NCI-H146 treated with DMSO at 0.1 percent for 48 hours (cell line): ENCODE measurements around the gene ZNF345.

Source experiments
- DNase-seq: peaks from one replicate; lab custom pipeline; 2025; ENCODE audit not compliant: unreplicated experiment; lab: John Stamatoyannopoulos, UW

The ZNF345 gene

DNA sequence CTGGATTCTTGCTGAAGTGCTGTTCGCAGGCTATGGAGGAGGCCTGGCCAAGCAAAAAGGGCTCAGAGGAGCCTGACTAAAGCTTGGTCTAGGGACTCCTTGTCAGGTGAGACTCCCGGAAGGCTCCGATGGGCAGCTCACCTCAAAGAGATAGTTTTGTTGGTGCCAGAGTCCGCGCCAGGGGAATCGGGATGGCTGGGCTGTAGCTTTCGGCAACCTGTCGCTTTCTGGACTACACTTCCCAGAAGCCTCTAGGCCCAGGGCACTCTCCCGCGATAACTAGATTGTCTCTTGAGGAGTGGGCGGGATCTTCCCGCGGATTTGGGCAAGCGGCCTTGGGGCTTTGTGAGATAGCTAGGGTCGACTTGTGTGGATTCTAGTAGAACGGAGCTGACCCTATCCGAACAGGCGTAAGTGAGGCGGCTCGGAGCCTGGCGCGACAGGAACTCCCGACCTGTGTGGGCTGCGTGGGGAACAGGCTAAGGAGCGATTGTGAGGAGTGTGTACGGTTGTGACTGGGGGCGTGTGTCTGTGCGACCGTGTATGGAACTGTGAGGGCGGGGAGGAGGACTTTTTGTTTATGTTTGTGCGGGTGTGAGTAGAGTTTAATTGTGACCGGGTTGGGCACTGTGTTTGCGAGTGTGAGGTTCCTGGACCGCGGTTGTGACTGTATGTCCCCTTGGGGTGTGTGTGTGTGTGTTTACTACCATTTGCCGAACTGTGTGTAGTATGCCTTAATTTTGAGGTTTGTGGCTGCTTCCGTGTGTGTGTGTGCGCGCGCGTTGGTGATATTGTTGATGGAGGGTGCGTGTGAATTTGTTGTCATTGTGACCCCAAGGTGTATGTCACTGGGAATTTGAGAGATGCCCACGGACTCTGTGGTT lies at the start of gene ZNF345:
TSS of gene ZNF345 (plus strand) at position 318 of the 884 bp plus-strand sequence. CDS start 25,955 bp downstream, outside the sequence.
- peak; percentile 93 for DNase-seq

- no peak for DNase-seq
Measured at GRCh38 chr19:36805364-36805763, 45.3 kb upstream of the ZNF345 start.

DNA sequence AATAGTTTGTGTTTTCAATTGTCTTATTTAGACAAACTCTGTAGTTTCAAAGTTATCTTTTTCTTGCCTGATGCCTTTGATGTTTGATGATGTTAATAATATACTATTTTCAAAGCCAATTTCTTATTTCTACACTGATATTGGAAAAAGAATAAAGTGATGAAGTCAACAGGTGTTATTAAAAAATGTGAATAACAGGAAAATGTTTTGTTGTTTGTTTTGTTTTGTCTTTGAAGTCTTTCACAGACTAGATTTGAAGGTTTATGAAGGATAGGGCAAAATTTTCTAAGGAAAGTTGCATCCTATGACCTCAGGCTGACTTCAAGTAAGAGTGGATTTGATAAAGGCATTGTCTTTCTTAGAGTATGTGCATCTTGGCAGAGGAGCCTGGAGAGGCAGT lies 43.6 kb upstream of the ZNF345 start:
- no peak for DNase-seq

DNA sequence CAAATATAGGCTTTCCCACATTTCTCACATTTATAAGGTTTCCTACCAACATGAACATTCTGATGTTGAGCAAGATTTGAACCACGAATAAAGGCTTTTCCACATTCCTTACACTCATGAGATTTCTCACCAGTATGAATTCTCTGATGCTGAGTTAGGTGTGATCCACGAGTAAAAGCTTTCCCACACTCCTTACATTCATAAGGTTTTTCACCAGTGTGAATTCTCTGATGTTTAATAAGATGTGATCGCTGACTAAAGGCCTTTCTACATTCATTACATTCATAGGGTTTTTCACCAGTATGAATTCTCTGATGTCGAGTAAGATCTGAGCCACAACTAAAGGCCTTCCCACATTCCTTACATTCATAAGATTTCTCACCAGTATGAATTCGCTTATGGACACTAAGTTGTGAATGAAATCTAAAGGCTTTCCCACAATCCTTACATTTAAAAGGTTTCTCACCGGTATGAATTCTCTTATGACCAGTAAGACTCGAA lies 31.5 kb upstream of the ZNF345 start:
- no peak for DNase-seq

- DNase-seq = no peak
Measured at GRCh38 chr19:36821758-36822157, 28.9 kb upstream of the ZNF345 start.

- DNase-seq = no peak
Measured at GRCh38 chr19:36833430-36833829, 17.2 kb upstream of the ZNF345 start.

DNA sequence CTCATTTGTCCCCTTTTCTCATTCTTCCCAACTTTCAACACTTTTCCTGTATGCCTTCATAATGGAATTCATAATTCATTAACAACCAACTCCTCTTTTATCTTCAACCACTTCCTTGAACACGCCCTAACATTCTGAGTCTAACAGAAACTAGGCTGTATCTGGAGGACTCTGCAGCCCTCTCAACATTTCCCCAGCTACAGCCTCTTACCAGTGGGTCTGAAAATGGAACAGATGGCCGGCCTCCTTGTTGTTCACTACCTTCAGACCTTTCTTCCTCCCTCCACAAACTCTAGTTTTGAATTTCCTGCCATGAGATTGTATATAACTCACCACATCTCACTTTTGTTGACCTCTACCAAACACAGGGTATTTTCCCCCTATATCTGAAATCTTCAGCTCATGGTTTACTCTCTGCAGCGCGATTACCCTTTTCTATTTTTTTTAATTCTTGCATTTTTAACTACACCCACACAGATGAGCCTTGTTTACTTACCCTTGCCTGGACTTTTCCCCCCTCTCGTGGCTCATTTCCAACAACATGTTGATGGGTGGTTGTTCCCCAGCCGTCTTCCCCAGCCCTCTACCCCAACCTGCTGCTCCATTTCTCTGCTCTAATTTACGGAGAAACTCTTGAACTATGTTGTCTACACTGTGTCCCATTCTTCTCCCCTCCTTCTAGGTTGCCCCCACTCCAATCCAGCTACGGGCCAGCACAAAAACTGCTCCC lies 13.3 kb upstream of the ZNF345 start:
- peak; percentile 48 for DNase-seq

GRCh38 chr19:36837906-36838783 lies 12.5 kb upstream of the ZNF345 start, which contains the start of gene ZNF790:
Gene ZNF790, minus strand, starts transcription at chr19:36838387. Its CDS starts 12,768 bp downstream, at chr19:36825619.
- DNase-seq = peak; percentile 90

- DNase-seq = no peak
Measured at GRCh38 chr19:36838784-36839324, 11.8 kb upstream of the ZNF345 start.

DNA sequence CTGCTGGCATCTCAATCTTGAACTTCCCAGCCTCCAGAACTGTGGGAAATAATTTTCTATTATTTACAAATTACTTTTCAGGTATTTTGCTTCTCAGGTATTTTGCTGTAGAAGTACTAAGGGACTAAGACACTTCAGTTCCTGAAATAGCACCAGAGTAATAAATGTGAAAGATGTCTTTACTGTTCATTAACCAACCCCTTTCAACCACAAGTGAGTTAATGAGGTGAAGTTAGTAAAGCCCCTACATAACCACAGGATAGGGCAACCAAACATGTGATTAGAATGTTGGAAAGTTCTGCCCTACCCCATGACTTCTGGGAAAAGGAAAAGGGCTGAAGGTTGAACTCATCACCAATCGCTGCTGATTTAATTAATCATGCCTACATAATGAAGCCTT lies 2.7 kb upstream of the ZNF345 start:
- no peak for DNase-seq

DNA sequence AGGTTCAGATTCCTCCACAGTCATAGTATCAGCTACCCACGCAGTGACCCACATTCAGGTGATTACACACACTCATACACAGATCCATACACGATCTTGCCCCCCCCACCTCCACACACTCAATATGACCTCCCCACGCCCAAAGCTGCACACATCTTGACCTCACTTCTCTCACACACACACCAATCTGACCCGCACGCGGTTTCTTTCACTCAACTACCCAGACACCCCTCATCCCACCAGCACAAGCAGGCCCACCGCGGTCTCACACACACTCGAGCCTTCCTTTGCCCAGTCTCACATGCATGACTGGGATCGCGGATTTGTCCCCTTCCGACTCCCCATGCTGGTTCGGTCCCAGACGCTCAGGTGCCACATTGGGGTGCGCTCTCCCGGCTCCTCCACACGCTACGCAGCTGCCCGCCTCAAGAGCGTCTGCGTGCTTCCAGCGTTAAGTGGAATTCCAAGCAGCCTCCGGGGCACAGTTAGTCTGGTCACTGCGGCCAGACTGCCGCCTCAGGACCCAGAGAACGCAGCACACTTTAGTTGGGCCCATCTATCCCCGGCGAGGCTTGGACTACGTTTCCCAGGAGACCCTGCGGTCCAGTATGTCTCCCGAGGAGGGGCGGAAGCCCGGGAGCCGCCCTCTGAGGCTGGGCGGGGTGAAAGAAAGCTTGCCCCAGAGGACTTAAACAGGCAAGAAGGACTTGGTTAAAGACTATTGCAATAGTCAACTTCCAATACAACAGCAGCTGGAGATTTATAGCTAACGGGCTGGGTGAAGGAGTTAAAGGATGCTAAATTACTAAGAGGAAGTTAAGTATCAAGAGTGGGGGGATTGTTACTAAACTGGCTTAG lies 746 bp upstream of the ZNF345 start:
- peak; percentile 85 for DNase-seq

GRCh38 chr19:36851898-36852297 lies 1.2 kb downstream of the ZNF345 start:
- DNase-seq = no peak

GRCh38 chr19:36876993-36877938 lies 26.6 kb downstream of the ZNF345 start:
- DNase-seq = no peak

GRCh38 chr19:36891768-36892357 lies 41.2 kb downstream of the ZNF345 start:
- no peak for DNase-seq

DNA sequence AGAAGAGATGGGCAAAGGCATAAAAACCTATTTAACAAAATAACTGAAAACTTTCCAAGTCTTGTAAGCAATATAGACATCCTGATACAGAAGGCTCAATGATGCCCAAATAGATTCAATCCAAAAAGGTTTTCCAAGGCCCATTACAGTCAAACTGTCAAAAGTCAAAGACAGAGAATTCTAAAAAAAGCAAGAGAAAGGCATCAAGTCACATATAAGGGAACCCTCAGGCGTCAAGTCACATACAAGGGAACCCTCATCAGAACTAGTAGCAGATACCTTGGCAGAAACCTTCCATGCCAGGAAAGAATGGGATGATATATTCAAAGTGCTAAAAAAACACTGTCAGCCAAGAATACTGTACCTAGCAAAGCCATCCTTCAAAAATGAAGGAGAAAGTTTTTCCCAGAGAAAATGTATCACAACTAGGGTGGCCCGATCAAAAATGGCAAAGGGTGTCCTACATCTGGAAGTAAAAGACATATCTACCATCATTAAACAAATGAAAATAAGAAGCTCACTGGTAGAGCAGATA lies 44.2 kb downstream of the ZNF345 start:
- DNase-seq = no peak

GRCh38 chr19:36898422-36898821 lies 47.7 kb downstream of the ZNF345 start:
- DNase-seq = no peak

DNA sequence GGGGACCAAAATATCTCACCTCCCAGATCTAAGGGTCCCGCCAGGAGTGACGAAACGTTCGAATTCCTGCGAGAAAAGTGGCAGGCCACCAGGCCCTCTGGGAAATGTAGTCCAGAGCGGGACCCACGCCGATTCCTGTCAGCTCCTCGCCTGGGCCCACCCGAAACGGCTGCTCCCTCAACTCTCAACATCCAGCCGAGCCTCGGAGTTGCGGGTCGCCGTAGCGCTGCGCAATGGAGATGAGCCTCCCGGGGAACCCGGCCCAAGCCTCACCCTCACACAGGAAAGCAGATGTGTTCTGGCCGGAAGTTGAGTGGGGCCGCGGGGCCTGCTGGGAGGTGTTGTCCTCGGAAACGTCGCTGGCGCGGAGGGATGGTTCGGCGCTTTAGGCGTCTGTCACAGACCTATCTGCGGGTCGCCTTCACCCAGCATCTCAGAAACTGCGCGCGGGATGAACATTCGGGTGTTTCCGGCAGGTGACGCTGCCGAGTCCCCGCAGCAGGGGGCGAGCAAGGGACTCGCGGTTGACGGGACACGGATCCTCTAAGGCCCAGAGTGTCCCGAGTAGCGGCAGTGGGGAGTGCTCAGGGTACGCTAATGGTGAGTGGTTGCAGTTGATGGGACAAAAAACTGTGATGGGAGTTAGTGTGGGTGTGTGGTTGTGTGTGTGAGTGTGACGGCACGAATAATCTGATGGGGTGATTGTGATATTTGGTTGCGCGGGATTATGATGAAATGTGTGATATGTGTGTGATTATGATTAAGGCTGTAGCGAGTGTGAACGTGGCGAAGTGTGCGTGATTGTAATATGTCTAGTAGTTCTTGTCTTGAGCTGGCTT lies 65.5 kb downstream of the ZNF345 start, which contains the start of the genes ZNF568 and ZNF829:
TSS of gene ZNF568 (plus strand) at position 341 of the 839 bp plus-strand sequence. CDS start 6,439 bp downstream, outside the sequence.
TSS of gene ZNF829 (minus strand) at position 300 of the 839 bp plus-strand sequence. CDS start 1,124 bp downstream, outside the sequence.
- DNase-seq = peak; percentile 65
